HEK293T (cell line): ENCODE data around the gene ASTN2.

ENCODE experiments used
- CTCF ChIA-PET: fragments of 350-600 bp; formaldehyde crosslinking; extraction: SDS; loops from one replicate; lab custom pipeline; 2021; ENCODE audit warnings: antibody characterized with exemption, inconsistent platforms; lab: Yijun Ruan, JAX
- POLR2A ChIA-PET: fragments of 350-600 bp; formaldehyde crosslinking; extraction: SDS; loops from one replicate; lab custom pipeline; 2020; ENCODE audit warnings: antibody characterized with exemption, inconsistent platforms; lab: Yijun Ruan, JAX
- DNase-seq: peaks from one replicate; pipeline ENCODE4 v3.0.0; 2012; ENCODE audit warnings: mixed read lengths; ENCODE audit errors: extremely low spot score
- ARNT ChIP-seq: fragments of 450-650 bp; IDR thresholded peaks from 2 replicates; pipeline ENCODE4 v1.6.1; 2017; ENCODE audit warnings: mild to moderate bottlenecking
- BHLHE40 ChIP-seq: fragments of 450-650 bp; IDR thresholded peaks from 2 replicates; pipeline ENCODE4 v1.6.1; 2016; ENCODE audit warnings: mild to moderate bottlenecking, moderate library complexity, borderline replicate concordance
- CTBP1 ChIP-seq: fragments of 450-650 bp; IDR thresholded peaks from 2 replicates; pipeline ENCODE4 v1.6.1; 2016; ENCODE audit warnings: borderline replicate concordance
- ELF4 ChIP-seq: fragments of 450-650 bp; IDR thresholded peaks from 2 replicates; pipeline ENCODE4 v1.6.1; 2017; ENCODE audit warnings: antibody characterized with exemption
- FOXA1 ChIP-seq: fragments of 450-650 bp; IDR thresholded peaks from 2 replicates; pipeline ENCODE4 v1.6.1; 2016; ENCODE audit warnings: mild to moderate bottlenecking
- FOXK2 ChIP-seq: fragments of 450-650 bp; IDR thresholded peaks from 2 replicates; pipeline ENCODE4 v1.6.1; 2016; ENCODE audit warnings: mild to moderate bottlenecking
- FOXM1 ChIP-seq: fragments of 450-650 bp; IDR thresholded peaks from 2 replicates; pipeline ENCODE4 v1.6.1; 2017; ENCODE audit warnings: mild to moderate bottlenecking, borderline replicate concordance
- HDGF ChIP-seq: fragments of 450-650 bp; IDR thresholded peaks from 2 replicates; pipeline ENCODE4 v1.6.1; 2017; ENCODE audit warnings: antibody characterized with exemption, borderline replicate concordance
- L3MBTL2 ChIP-seq: fragments of 450-650 bp; conservative IDR thresholded peaks from 2 replicates; pipeline ENCODE4 v1.6.1; 2016; ENCODE audit warnings: mild to moderate bottlenecking
- LEF1 ChIP-seq: fragments of 450-650 bp; IDR thresholded peaks from 2 replicates; pipeline ENCODE4 v1.6.1; 2017; ENCODE audit warnings: mild to moderate bottlenecking, borderline replicate concordance
- NFRKB ChIP-seq: fragments of 450-650 bp; IDR thresholded peaks from 2 replicates; pipeline ENCODE4 v1.6.1; 2016; ENCODE audit warnings: mild to moderate bottlenecking, moderate library complexity
- PKNOX1 ChIP-seq: fragments of 450-650 bp; IDR thresholded peaks from 2 replicates; pipeline ENCODE4 v1.6.1; 2016
- SP1 ChIP-seq: fragments of 450-650 bp; IDR thresholded peaks from 2 replicates; pipeline ENCODE4 v1.6.1; 2017
- SUZ12 ChIP-seq: fragments of 450-650 bp; IDR thresholded peaks from 2 replicates; pipeline ENCODE4 v1.6.1; 2016; ENCODE audit warnings: mild to moderate bottlenecking
- TARDBP ChIP-seq: fragments of 450-650 bp; IDR thresholded peaks from 2 replicates; pipeline ENCODE4 v1.6.1; 2016
- ZNF384 ChIP-seq: fragments of 450-650 bp; IDR thresholded peaks from 2 replicates; pipeline ENCODE4 v1.6.1; 2016

ASTN2 gene

GRCh38 chr9:117453737-117454136, 38.9 kb upstream of the ASTN2 start:
- no peak for DNase-seq
- ChIA-PET POLR2A (no interaction called here), CTCF (interaction anchor here (0.5 kb wide), 1 partner anchor 285 kb away, joined by 3 read pairs; no protein-coding TSS in a partner anchor)
- TF ChIP-seq SUZ12, result no peak
- TF ChIP-seq ARNT, result no peak
- no peak for TF ChIP-seq SP1
- TF ChIP-seq LEF1, result no peak
- no peak for TF ChIP-seq HDGF

GRCh38 chr9:117451311-117451710, 36.5 kb upstream of the ASTN2 start:
- TF ChIP-seq ELF4 (no peak), FOXM1 (no peak), ZNF384 (no peak), TARDBP (no peak), SUZ12 (no peak), FOXK2 (no peak), HDGF (no peak), CTBP1 (no peak), ARNT (no peak), FOXA1 (no peak), PKNOX1 (no peak), SP1 (no peak), BHLHE40 (no peak), NFRKB (no peak), LEF1 (no peak), L3MBTL2 (no peak)
- no peak for DNase-seq
- ChIA-PET POLR2A (no interaction called here), CTCF (no interaction called here)

- TF ChIP-seq ARNT (no peak), PKNOX1 (no peak), BHLHE40 (no peak), TARDBP (no peak), FOXK2 (no peak), CTBP1 (no peak), LEF1 (no peak), FOXA1 (no peak), NFRKB (no peak), HDGF (no peak)
- CTCF ChIA-PET, result no interaction called here
- DNase-seq, result peak; percentile 8
- POLR2A ChIA-PET, result no interaction called here
These were observed 33.2 kb upstream of the ASTN2 start for GRCh38 chr9:117448066-117448465.

- no peak for DNase-seq
- TF ChIP-seq LEF1, result no peak
- no peak for TF ChIP-seq SUZ12
- no peak for TF ChIP-seq BHLHE40
- TF ChIP-seq SP1, result no peak
- TF ChIP-seq PKNOX1, result no peak
- TF ChIP-seq FOXK2, result no peak
- TF ChIP-seq L3MBTL2, result no peak
- TF ChIP-seq TARDBP, result no peak
- no peak for TF ChIP-seq NFRKB
- TF ChIP-seq FOXM1, result no peak
- TF ChIP-seq ARNT, result no peak
- no peak for TF ChIP-seq ELF4
- no peak for TF ChIP-seq FOXA1
- ChIA-PET POLR2A (no interaction called here), CTCF (no interaction called here)
These were observed 30.8 kb upstream of the ASTN2 start for GRCh38 chr9:117445631-117446030.

- CTCF ChIA-PET, result no interaction called here
- POLR2A ChIA-PET, result no interaction called here
- no peak for DNase-seq
- TF ChIP-seq FOXM1 (no peak), SUZ12 (no peak), SP1 (no peak), ELF4 (no peak), FOXK2 (no peak), PKNOX1 (no peak), FOXA1 (no peak), CTBP1 (no peak), HDGF (no peak), LEF1 (no peak), TARDBP (no peak)
These were observed 29.6 kb upstream of the ASTN2 start for GRCh38 chr9:117444501-117444900.

GRCh38 chr9:117437283-117437682, 22.4 kb upstream of the ASTN2 start:
- ChIA-PET CTCF (no interaction called here), POLR2A (no interaction called here)
- TF ChIP-seq PKNOX1 (no peak), ELF4 (no peak), ARNT (no peak), NFRKB (no peak), BHLHE40 (no peak)
- no peak for DNase-seq
